HG03378 (cell line): ENCODE data around the gene BIRC3.
"Not testable (repeated sequence)": the region's sequence is repeated elsewhere in the genome, so short reads cannot be mapped to it uniquely, and the experiment has no call there.

Experiments used
- ATAC-seq: cut with Tn5 transposase; IDR thresholded peaks from one replicate; pipeline ENCODE4 v1.9.1; 2021; ENCODE audit warnings: mild to moderate bottlenecking, moderate library complexity; ENCODE audit not compliant: unreplicated experiment

The BIRC3 gene

GRCh38 chr11:102367364-102367763 lies 50.1 kb downstream of the BIRC3 start:
- ATAC-seq: no peak

- peak; percentile 100 for ATAC-seq
Measured at GRCh38 chr11:102368472-102368871, 51.2 kb downstream of the BIRC3 start.

GRCh38 chr11:102374633-102375424 lies 57.5 kb downstream of the BIRC3 start:
- not testable (repeated sequence) for ATAC-seq

- ATAC-seq: no peak
Measured at GRCh38 chr11:102375720-102376399, 58.6 kb downstream of the BIRC3 start.

GRCh38 chr11:102377891-102378290 lies 60.6 kb downstream of the BIRC3 start:
- ATAC-seq: no peak

- ATAC-seq: no peak
Measured at GRCh38 chr11:102378818-102379217, 61.5 kb downstream of the BIRC3 start.

- no peak for ATAC-seq
Measured at GRCh38 chr11:102382384-102382783, 65.1 kb downstream of the BIRC3 start.

GRCh38 chr11:102383839-102384238 lies 66.6 kb downstream of the BIRC3 start:
- no peak for ATAC-seq

- ATAC-seq: no peak
Measured at GRCh38 chr11:102384419-102385079, 67.3 kb downstream of the BIRC3 start.

- no peak for ATAC-seq
Measured at GRCh38 chr11:102385085-102386007, 68.1 kb downstream of the BIRC3 start.

- ATAC-seq: no peak
Measured at GRCh38 chr11:102386136-102386734, 69.0 kb downstream of the BIRC3 start.

GRCh38 chr11:102387043-102387781 lies 69.9 kb downstream of the BIRC3 start:
- ATAC-seq: no peak
